ENCODE data around the gene MGRN1. TPM values are rescaled to one million over a fixed set of nuclear protein-coding genes. Genes with fewer than 3 reads are reported as not detected.

The MGRN1 gene
- polyA plus RNA-seq, 1 donor from 2014 or later: 35.9 TPM

- no peaks in the 10 kb centered on the region for H3K9me3 ChIP-seq (ENCODE audit: low read length)
- H2AFZ ChIP-seq (ENCODE audit: low read depth, low read length): no peak overlapping the region
- no peaks in the 10 kb centered on the region for H3F3A ChIP-seq (ENCODE audit: insufficient read depth, low read length, poor library complexity, severe bottlenecking)
- no peaks in the 10 kb centered on the region for H3K27me3 ChIP-seq (ENCODE audit: insufficient read depth, low read depth, low read length)
- no peak overlapping the region for H3K9ac ChIP-seq (ENCODE audit: low read length)
- TF ChIP-seq CTCF (IDR thresholded peaks at IDR 0.05; ENCODE audit: poor library complexity, severe bottlenecking) (no peak), RAD21 (conservative IDR thresholded peaks at IDR 0.05) (no peak), TAF1 (IDR thresholded peaks at IDR 0.05; ENCODE audit: low read depth) (no peak), REST (IDR thresholded peaks at IDR 0.05; ENCODE audit: borderline replicate concordance) (no peak), POLR2AphosphoS5 (IDR thresholded peaks at IDR 0.05) (no peak), EZH2 (IDR thresholded peaks at IDR 0.05; ENCODE audit: borderline replicate concordance, insufficient read depth, low read length, poor library complexity, severe bottlenecking) (no peak), MXI1 (conservative IDR thresholded peaks at IDR 0.05; ENCODE audit: poor library complexity, severe bottlenecking) (no peak), EP300 (conservative IDR thresholded peaks at IDR 0.05; ENCODE audit: poor library complexity, severe bottlenecking) (no peak), SMC3 (conservative IDR thresholded peaks at IDR 0.05; ENCODE audit: poor library complexity) (no peak)
- H3K79me2 ChIP-seq (replicated peaks; ENCODE audit: insufficient read depth, low read length): no peaks in the 10 kb centered on the region
- H3K4me2 ChIP-seq (ENCODE audit: low read length): no peak overlapping the region
- H3K36me3 ChIP-seq (ENCODE audit: insufficient read depth, low read length): no peaks in the 10 kb centered on the region
- H3K9me2 ChIP-seq (ENCODE audit: insufficient read depth, low read length): no peaks in the 10 kb centered on the region
- H3K4me3 ChIP-seq (ENCODE audit: low read length): no peak overlapping the region
- H4K20me1 ChIP-seq (ENCODE audit: insufficient read depth): no peaks in the 10 kb centered on the region
- no peak overlapping the region for H3K27ac ChIP-seq (ENCODE audit: low read length)
Measured at GRCh38 chr16:4706871-4707270, 82.2 kb downstream of the MGRN1 start.

- Histone ChIP-seq H3K27me3 (ENCODE audit: insufficient read depth, low read depth, low read length) (no peaks in the 10 kb centered on the region), H3K9ac (ENCODE audit: low read length) (no peak overlapping the region), H3K79me2 (replicated peaks; ENCODE audit: insufficient read depth, low read length) (no peaks in the 10 kb centered on the region), H3K36me3 (ENCODE audit: insufficient read depth, low read length) (no peaks in the 10 kb centered on the region), H4K20me1 (ENCODE audit: insufficient read depth) (no peaks in the 10 kb centered on the region), H3F3A (ENCODE audit: insufficient read depth, low read length, poor library complexity, severe bottlenecking) (no peaks in the 10 kb centered on the region), H3K4me3 (ENCODE audit: low read length) (no peak overlapping the region), H3K9me2 (ENCODE audit: insufficient read depth, low read length) (no peaks in the 10 kb centered on the region), H3K27ac (ENCODE audit: low read length) (no peak overlapping the region), H3K4me2 (ENCODE audit: low read length) (no peak overlapping the region), H3K9me3 (ENCODE audit: low read length) (no peaks in the 10 kb centered on the region), H2AFZ (ENCODE audit: low read depth, low read length) (no peak overlapping the region)
- TF ChIP-seq REST (IDR thresholded peaks at IDR 0.05; ENCODE audit: borderline replicate concordance) (no peak), EP300 (conservative IDR thresholded peaks at IDR 0.05; ENCODE audit: poor library complexity, severe bottlenecking) (no peak), POLR2AphosphoS5 (IDR thresholded peaks at IDR 0.05) (no peak)
Measured at GRCh38 chr16:4709481-4709880, 84.9 kb downstream of the MGRN1 start.

Measured in neural cell (in vitro differentiated cells).